Central memory CD4-positive, alpha-beta T cell (primary cell): ENCODE data around the gene CIAO2B.
A peak's percentile ranks its signal among the peaks of the same experiment; 100 is the strongest.
"Not testable (repeated sequence)": the region's sequence is repeated elsewhere in the genome, so short reads cannot be mapped to it uniquely, and the experiment has no call there.

Experiments
- DNase-seq: peaks from one replicate; pipeline ENCODE4 v3.0.0; 2022
- total RNA-seq, 3 experiments: gene quantifications; one replicate each; lab custom pipeline; 2026; lab: John Stamatoyannopoulos, UW

CIAO2B gene
- total RNA-seq = 23.5 to 84.9 (median 33.3) reads per million in 3 experiments

- DNase-seq = peak; percentile 90
Measured at GRCh38 chr16:66934138-66934838, at the start of gene CIAO2B. CIAO2B (minus strand) TSS chr16:66934402; CDS start chr16:66934364, 38 bp downstream.

- no peak for DNase-seq
Measured at GRCh38 chr16:66983033-66983432, 48.8 kb upstream of the CIAO2B start.

GRCh38 chr16:66979011-66979717 lies 45.0 kb upstream of the CIAO2B start:
- no peak for DNase-seq

GRCh38 chr16:66977341-66978113 lies 43.3 kb upstream of the CIAO2B start:
- DNase-seq = peak; percentile 78

- no peak for DNase-seq
Measured at GRCh38 chr16:66976746-66977145, 42.5 kb upstream of the CIAO2B start.

GRCh38 chr16:66975302-66975893 lies 41.2 kb upstream of the CIAO2B start:
- DNase-seq = no peak

- DNase-seq = peak; percentile 30
Measured at GRCh38 chr16:66974932-66975246, 40.7 kb upstream of the CIAO2B start.

- DNase-seq = not testable (repeated sequence)
Measured at GRCh38 chr16:66974156-66974931, 40.1 kb upstream of the CIAO2B start.

- no peak for DNase-seq
Measured at GRCh38 chr16:66973716-66974115, 39.5 kb upstream of the CIAO2B start.

GRCh38 chr16:66972983-66973382 lies 38.8 kb upstream of the CIAO2B start:
- no peak for DNase-seq

- no peak for DNase-seq
Measured at GRCh38 chr16:66970775-66971720, 36.8 kb upstream of the CIAO2B start.

- no peak for DNase-seq
Measured at GRCh38 chr16:66968847-66969246, 34.6 kb upstream of the CIAO2B start.

- no peak for DNase-seq
Measured at GRCh38 chr16:66964049-66964448, 29.8 kb upstream of the CIAO2B start.

GRCh38 chr16:66961914-66962313 lies 27.7 kb upstream of the CIAO2B start:
- no peak for DNase-seq

- peak; percentile 33 for DNase-seq
Measured at GRCh38 chr16:66961065-66961744, 27.0 kb upstream of the CIAO2B start, which contains the start of gene CES3. CES3 (plus strand) TSS chr16:66961266; CDS start chr16:66961308, 42 bp downstream.

GRCh38 chr16:66960270-66960669 lies 26.1 kb upstream of the CIAO2B start:
- no peak for DNase-seq

GRCh38 chr16:66959704-66960161 lies 25.5 kb upstream of the CIAO2B start:
- no peak for DNase-seq

GRCh38 chr16:66958857-66959703 lies 24.9 kb upstream of the CIAO2B start:
- DNase-seq = no peak

GRCh38 chr16:66956154-66956457 lies 21.9 kb upstream of the CIAO2B start:
- DNase-seq = not testable (repeated sequence)
